NCI-H82 treated with DMSO at 0.1 percent for 48 hours (cell line): ENCODE results near the gene RAD51B.
"Not testable (repeated sequence)": the region's sequence is repeated elsewhere in the genome, so short reads cannot be mapped to it uniquely, and the experiment has no call there.

Experiments
- DNase-seq: peaks from one replicate; lab custom pipeline; 2025; ENCODE audit not compliant: unreplicated experiment; lab: John Stamatoyannopoulos, UW

The RAD51B gene

DNA sequence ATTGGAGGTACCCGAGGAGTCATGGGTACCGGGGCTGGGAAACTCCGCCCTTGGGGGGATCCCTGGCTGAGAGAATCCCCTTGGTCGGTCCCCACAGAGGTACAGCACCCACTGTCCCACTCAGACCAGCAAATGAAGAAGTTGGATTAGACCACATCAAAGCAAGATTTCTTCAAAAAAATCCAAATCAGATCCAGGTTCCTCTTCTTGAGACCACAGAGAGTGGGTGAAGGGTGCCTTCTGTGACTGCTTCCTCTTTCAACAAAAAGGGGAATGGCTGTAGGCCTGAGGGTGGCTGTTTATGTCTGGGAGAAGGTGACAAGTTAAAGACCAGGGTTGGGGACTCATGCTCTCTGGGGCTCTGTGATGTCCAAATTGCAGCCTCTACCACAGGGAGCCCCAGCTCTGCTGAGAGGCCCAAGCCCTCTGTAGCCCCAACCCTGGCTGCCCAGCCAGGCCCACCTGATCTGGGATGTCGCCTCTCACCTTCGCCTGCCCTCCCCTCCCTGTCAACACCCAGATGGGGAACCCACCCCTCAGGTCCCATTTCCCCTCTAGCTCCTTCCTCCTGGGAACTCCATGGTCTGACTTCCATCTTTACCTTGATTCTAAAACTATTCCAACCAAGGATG, 922.4 kb downstream of the RAD51B start:
- DNase-seq: no peak

DNA sequence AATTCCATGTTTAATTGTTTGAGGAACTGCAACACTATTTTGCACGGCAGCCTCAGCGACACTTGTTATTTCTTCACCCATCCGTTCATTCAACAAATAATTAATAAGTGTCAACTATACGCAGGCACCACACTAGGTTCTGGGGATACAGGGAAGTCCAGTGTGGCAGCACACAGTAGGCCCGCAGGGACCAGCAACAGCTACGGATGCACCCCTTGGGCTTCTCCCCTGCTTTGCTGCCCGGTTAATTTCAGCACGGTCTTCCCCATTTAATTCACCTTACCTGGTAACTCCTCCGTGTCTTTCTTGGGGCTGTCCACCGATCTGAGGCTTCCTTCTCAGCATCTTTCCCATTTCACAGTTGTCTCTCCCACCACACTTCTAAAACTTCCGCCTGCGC, 925.0 kb downstream of the RAD51B start:
- DNase-seq: no peak

DNA sequence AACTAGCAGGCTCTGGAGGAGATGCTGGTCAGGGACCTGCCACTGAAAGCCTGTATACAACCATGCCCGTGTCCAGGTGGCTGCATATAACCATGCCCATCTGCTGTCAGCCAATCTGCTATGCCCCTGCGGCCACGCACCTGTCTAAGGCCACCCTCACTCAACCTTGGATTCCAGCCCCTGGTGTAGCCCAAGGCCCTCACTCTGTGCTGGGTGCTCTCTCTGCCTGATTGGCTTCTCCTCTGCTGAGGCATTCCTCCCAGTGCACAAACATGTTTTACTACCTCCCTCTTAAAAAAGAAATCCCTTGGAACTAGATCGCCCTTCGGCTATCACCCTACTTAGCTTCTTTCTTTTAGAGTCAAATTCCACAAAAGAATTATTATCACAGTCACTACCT, 927.8 kb downstream of the RAD51B start:
- no peak for DNase-seq

DNA sequence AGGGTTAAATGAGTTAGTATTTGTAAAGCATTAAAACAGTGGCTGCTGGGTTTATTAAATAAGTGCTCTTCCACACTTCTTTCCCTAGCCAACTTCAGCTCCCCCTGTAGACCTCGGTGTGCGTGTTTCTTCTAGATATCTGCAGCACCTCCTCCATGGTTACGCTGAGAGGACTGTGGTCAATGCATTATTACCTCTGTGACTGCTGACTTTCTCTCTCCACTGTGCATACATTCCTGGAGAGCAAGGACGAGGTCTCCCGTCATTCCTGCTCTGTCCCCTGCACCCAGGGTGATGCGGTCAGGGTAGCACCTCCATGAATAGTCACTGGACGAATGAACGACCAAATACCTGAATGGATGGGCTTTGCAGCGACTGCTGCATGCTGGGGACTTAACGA, 928.7 kb downstream of the RAD51B start:
- DNase-seq: no peak

DNA sequence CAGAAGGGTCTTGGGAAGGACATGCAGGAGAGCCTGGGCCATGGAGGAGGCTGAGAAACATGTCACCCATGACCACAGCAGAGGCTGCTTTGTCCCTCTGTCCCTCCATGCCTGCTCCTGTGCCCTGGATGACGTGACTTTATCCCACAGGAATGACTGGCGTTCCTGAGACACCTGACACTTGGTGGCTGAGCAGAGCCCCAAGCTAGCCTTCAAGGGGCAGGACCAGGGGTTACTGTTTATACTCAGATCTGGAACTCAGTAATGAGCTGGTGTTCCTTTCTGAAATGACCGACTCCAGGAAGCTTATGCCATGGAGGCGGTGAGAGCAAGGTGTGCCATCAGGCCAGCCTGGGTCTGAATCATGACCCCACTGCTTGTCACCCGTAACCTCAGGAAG, 929.1 kb downstream of the RAD51B start:
- no peak for DNase-seq

DNA sequence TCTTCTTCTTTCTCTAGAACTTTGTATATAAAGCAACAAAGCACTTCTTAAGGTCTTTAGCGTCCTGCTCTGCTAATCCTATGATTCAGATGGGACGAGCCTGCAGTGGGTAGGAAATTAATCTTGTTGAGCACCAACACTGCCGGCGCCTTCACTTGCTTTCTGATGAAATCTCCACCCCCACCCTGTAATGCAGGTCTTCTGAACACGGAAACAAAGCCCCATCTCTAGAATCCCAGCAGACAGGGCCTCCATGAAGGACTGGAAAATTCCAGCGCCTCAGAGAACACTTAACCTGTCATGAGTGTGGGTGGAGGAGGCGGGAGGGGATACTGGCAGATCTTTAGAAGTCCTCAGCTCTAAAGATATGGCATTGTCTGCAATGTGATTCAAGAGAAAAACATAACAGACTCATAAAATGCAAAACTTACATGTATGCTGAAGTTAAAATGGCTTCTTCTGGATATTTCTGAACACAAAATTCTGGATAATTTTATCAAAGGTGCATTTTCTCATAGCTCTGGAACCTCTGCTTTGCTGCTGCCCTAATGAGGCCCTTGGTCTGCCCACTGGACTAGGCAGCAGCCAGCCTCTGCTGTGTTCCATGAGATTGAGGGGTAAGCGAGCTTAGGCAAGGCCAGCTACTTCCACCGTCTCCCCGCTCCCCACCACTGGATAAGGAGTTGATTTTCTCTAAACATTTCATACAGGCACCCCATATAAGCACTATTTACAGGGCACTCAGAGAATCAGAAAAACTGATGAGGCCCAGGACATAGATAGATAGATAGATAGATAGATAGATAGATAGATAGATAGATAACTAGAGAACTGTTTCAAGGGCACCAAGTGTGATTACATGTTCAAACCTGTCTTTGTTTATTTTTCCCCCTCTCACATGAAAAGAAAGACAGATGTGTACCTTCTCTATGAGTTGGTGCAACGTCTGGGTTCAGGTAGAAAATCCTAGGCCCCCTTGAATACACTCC, 930.2 kb downstream of the RAD51B start:
- DNase-seq: peak; percentile 89

DNA sequence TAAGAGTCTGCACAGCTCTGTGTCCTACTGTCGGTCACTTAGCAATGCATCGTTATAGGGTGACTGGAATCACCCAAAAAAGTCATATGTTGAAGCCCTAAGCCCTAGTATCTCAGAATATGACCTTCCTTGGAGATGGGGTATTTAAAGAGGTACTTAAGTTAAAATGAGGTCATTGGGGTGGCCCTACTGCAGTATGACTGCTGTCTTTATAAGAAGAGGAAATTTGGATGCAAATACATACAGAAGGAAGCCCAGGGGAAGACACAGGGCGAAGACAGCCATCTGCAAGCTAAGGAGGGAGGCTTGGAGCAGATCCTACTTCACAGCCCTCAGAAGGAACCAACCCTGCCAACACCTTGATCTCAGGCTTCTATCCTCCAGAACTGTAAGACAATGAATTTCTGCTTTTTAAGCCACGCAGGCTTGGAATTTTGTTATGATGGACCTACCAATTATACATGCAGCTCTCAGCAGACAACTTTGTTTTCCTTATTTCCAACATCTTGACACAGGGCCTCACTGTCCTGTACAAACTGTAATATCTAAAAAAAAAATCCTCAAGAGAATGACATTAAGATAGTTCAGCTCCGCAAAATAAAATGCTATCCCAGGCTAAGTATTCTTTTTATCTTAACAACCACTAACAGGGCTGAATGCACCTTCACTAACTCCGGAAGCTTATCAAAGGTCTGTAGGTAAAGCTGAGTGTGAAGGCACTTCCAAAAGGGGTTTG, 932.9 kb downstream of the RAD51B start:
- DNase-seq: no peak

DNA sequence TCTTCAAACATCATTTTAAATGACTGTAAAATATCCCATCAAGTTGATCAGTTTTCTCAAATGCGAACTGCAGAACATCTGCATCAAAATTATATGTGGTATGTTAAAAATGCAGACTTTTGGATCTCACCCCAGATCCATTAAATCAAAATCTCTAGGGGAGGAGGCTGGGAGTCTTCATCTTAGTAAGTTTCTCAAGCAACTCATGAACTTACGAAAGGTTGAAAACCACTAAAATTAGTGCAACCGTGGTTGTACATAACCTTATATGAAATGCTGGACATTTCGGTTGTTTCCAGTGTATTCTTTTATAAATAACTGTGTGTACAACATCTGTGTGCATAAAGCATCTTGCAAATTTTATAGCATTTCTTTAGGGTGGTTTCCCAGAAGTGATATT, 934.1 kb downstream of the RAD51B start:
- no peak for DNase-seq

DNA sequence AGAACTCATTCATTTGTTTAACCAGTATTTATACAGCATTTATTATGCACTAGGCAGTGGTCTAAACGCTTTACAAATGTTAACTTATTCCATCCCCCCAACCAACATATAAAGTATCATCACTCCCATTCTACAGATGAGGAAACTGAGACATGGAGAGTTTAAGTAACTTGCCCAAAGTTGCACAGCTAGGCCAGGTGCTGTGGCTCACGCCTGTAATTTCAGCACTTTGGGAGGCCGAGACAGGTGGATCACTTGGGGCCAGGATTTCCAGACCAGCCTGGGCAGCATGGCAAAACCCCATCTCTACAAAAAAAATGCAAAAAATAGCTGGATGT, 935.4 kb downstream of the RAD51B start:
- no peak for DNase-seq

DNA sequence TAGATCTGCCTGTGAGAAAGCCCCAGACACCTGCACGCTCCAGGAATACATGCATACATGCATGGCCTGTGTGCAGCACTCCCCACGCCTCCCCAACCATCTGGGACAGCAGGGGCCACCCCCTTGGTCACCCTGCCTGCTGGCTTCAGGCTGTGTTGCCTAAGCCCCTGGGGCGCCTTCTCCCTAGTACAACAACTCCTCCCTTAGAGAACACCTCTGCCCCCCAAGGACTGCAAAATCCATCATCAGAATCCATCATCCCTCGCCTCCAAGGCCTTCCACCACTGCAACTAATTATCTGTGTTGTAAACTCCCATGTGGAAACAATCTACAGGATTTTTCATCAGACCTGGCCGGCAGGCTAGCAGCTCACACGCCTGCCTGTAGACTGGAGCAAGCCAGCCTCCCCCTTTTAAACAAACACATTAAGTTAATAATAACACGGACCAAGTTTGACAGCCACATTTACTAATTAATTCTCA, 936.5 kb downstream of the RAD51B start:
- no peak for DNase-seq

DNA sequence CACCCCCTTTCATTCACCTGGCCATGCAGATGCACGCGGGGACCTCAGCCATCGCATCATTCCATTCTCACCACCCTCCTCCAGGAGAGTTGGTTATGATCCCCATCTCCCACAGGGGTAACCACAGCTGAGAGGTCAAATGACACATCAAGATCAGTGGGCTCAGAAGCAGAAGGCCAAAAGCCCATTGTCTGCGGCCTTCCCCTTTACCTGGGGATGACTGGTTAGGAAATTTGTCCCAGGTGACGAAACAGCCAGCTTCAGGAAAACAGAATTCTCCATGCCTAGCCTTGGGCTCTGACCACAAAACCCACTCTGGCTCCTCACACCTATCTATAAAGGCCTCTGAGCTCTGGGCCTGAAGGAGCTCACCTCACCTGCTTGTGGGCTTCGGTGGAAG, 937.2 kb downstream of the RAD51B start:
- DNase-seq: no peak

DNA sequence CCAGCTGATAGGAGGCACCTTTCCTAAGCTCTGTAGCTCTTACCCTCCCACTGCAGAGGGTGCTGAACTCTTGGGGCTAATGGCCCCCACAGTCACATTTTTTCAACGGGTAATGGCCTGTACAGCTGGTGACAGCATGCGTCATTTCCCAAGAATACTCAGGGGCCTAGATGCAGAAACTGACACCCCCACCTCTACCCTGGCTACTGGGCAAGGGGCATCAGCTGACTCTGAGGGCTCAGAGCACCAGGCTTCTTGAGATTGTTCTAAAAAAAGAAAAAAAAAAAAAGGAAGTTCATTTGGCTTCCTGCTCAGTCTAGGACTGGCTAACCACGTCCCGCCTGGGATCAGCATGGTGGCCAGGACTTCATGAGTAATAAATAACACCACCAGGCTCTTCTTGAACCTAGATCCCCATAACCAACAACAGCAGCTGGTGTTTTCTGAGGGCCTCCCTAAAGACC, 938.1 kb downstream of the RAD51B start:
- DNase-seq: no peak

DNA sequence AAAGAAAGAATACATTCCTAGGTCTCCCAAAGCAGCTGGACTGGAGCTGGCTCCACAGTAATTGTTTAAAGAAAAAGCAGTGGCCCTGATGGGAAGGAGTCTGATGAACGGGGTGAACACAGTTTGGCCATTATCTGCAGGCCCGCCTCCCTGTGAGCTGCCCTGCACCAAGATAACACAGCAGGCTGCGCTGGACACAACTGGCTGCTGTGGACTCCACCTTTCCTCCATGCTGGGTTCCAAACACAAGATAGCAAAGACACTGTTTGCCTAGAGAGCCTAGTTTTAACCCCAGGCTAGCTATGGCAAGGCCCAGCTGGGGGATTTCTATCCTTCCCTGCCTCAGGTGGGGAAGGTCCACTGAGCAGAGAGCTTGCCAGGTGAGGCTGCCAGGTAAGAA, 938.7 kb downstream of the RAD51B start:
- no peak for DNase-seq

DNA sequence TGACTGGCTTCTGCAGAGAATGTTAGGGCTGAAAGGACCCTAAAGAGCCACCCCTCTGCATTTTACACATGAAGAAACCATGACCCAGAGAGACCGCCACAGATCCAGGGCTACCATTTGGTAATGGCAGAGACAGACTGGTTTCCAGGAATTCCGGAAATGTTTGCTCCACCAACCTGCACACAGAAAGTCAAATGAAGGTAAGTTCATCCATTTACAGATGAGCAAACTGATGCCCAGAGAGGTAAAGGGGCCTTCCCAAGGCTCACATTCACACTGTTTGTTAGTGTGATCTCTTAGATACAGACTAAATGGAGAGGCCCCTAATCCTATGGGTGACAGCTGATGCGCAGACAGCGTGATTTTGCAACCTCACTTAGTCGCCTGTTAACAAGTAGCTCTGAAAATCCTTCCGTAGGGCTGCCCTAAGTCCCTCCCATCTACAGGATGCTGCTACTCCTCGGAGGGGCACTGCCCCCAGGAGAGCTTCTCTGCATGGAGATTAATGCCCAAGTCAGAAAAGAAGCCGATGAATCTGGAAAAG, 939.5 kb downstream of the RAD51B start:
- peak; percentile 36 for DNase-seq

DNA sequence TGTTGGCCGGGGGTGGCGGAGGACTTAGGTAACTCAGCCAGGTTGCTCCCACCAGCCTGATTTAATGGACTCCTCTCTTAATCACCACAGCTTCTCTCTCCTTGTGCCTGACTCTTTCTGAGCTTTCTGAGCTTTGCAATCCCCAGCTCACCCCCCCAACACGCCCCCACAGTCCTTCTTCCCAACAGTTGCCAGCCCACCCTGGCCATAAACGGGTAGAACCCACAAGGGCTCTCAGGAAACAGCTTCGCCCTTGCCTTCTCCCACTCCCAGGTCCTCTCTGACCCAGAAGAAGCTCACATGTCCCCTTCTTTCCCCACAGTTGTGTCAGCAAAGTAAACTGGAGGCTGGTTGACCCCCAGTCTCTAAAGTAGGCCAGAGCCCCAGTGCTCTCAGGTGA, 940.4 kb downstream of the RAD51B start:
- DNase-seq: no peak

DNA sequence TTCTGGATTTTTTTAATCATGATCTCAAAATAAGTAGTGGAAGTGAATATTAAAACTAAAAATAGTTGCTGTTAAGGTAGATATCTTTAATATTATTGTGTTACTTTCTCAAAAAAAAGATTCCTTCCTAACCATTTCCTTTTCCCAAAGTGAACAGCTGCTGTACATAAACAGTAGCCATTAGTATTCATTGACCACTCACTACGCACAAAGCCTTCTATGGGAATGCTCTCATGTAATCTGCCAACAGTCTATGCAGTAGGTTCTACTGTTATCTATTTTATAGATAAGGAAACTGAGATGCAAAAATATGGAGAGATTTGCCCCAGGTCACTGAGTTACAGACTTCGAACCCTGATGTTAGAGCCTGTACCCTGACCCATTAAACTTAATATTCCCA, 941.2 kb downstream of the RAD51B start:
- no peak for DNase-seq

DNA sequence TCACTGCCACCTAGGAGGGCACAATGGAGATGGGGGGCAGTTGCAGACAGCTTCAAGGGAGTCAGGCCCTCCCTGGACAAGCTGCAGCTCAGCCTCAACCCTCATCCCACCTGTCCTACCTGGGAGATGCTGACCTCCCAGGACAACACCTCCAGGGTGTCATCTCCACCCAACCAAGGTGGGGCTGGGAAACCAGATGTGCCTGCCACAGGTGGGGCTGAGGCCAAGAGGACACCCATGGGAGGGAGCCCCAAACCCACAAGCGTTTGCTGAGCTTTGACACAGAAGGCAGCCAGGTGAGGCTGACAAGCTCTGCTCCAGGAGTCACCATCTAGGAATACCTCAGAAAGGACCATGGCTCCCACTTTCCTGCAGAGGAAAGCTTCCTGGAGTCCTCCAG, 941.8 kb downstream of the RAD51B start:
- no peak for DNase-seq

DNA sequence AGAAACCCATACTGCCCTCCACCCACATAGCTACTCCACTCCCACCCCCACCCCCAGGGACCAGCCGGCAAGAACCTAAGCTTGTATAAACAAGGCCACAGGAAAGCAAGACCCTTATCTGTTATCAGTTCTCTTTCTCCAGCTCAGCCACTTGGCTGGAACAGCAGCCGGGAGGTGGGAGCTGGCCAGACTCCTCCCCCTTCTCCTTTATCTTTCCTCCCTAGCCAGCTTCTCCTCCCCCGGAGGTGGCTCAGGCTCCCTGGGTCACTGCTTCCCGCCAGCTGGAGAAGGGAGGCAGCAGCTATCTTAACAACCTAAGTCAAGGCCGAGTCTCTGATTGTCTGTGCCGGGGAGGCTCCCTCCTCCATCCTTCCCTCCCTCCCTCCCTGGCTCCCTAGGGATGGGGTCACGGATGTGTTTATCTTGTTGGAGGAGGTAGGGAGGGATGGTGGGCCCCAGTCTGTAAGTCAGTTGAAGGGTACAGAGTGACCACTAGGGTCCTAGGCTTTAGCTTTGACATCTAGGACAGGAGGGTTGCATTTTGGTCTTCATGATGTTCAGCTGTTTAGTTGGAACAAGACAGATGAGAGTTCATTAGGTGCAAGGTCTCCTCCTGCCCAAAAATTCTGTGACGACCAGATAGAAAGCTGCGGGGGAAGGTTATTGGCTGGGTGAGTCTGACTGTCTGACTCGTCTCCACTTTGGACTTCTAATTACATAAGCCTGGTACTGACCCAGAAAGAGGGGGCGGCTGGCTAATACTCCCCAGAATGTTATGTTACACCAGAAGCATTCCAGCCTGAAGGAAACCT, 943.6 kb downstream of the RAD51B start:
- DNase-seq: peak; percentile 77

DNA sequence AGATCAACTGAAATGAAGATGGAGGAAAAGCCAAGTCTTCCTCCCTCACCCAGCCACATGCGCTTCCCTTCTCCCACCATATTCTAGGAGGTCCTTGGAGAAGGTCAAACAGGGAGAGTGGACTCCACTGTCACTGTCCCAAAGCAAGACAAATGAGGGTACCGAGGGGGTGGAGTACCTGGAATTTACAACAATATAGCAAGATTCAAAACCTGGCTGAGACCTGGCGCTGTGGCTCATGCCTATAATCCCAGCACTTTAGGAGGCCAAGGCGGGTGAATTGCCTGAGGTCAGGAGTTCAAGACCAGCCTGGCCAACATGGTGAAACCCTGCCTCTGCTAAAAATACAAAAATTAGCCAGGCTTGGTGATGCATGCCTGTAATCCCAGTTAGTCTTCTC, 944.3 kb downstream of the RAD51B start:
- DNase-seq: not testable (repeated sequence)
